Measurements from ENCODE around the gene CXXC1. TPM values are rescaled to one million over a fixed set of nuclear protein-coding genes. Genes with fewer than 3 reads are reported as not detected.
A peak's percentile ranks its signal among the peaks of the same experiment; 100 is the strongest.

Gene CXXC1
- total RNA-seq, 4 donors from 2014 or later: 85.6 to 261 (median 130) TPM

DNA sequence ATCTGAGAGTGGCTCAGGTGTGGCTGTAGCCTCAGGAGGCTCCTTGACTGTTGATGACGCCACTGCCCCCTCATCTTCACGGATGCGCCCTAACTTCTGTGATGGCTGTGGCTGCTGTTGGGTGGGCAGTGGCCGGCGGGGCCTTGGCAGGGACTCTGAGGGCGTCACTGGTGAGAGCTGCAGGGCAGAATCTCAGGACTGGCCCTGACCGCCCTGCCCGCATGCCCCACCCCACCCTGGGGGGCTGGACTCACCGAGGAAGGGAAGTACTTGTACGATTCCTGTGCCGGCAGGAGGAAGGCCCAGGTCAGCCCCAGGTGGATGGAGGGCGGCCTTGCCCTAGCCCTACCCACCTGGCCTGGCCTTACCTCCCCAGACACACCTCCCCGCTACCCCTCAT lies 2.4 kb downstream of the CXXC1 start:
- no peaks in the 10 kb centered on the region for H3K27me3 ChIP-seq
- H3K9me3 ChIP-seq: no peaks in the 10 kb centered on the region
- DNase-seq: no peak
- H3K27ac ChIP-seq: no peak overlapping the region
- peaks cover 0 to 27% (median 5%) of the 10 kb centered on the region in 4 donors for H3K4me1 ChIP-seq
- no peak overlapping the region for H3K4me3 ChIP-seq
- H3K36me3 ChIP-seq: peaks cover 0 to 34% (median 0%) of the 10 kb centered on the region in 3 donors
- TF ChIP-seq, protein P1, sequence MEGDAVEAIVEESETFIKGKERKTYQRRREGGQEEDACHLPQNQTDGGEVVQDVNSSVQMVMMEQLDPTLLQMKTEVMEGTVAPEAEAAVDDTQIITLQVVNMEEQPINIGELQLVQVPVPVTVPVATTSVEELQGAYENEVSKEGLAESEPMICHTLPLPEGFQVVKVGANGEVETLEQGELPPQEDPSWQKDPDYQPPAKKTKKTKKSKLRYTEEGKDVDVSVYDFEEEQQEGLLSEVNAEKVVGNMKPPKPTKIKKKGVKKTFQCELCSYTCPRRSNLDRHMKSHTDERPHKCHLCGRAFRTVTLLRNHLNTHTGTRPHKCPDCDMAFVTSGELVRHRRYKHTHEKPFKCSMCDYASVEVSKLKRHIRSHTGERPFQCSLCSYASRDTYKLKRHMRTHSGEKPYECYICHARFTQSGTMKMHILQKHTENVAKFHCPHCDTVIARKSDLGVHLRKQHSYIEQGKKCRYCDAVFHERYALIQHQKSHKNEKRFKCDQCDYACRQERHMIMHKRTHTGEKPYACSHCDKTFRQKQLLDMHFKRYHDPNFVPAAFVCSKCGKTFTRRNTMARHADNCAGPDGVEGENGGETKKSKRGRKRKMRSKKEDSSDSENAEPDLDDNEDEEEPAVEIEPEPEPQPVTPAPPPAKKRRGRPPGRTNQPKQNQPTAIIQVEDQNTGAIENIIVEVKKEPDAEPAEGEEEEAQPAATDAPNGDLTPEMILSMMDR (IDR thresholded peaks at IDR 0.05): no peak
- no peak for TF ChIP-seq POLR2A (IDR thresholded peaks at IDR 0.05)

DNA sequence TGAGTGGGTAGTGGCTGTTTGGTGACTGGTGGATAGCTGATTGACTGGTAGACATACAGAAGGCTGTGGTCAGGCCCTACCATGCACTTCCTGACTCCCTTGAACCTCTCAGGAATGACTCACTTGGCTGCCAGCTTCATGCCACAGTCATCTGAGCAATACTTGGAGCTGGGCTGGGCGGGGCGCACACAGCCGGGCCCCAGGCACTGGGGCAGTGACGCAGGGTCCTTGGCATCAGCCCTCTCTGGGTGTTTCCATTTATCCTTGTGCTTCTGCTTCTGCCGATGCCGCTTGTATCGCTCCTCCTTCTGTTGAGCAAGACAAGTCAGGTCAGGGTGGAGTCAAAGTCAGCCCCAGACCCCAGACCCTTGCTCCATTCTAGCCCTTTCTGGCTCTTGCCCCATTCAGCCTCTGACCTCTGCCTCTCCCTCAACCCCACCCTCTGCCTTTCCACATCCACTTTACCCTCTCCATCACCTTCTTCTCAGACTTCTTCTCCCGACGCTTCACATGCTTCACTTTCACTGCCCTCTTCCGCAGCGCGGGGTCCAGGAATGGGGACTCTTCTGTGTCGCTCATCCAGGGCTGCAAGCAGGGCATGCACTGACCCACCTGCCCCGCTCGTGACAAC lies 3.1 kb downstream of the CXXC1 start:
- H3K27ac ChIP-seq: no peak overlapping the region
- DNase-seq: no peak
- H3K9me3 ChIP-seq: no peaks in the 10 kb centered on the region
- H3K4me1 ChIP-seq: peaks cover 0 to 34% (median 9%) of the 10 kb centered on the region in 4 donors
- H3K27me3 ChIP-seq: no peaks in the 10 kb centered on the region
- TF ChIP-seq, protein P1 (IDR thresholded peaks at IDR 0.05): no peak
- TF ChIP-seq POLR2A (IDR thresholded peaks at IDR 0.05): no peak
- no peak overlapping the region for H3K4me3 ChIP-seq
- peaks cover 0 to 34% (median 0%) of the 10 kb centered on the region in 3 donors for H3K36me3 ChIP-seq

- no peaks in the 10 kb centered on the region for H3K27me3 ChIP-seq
- TF ChIP-seq, protein P1 (IDR thresholded peaks at IDR 0.05): no peak
- no peak for TF ChIP-seq POLR2A (IDR thresholded peaks at IDR 0.05)
- no peak for DNase-seq
- H3K4me1 ChIP-seq: peaks cover 0 to 39% (median 11%) of the 10 kb centered on the region in 4 donors
- H3K9me3 ChIP-seq: no peaks in the 10 kb centered on the region
- H3K27ac ChIP-seq: no peak overlapping the region
- H3K4me3 ChIP-seq: no peak overlapping the region
- peaks cover 0 to 34% (median 0%) of the 10 kb centered on the region in 3 donors for H3K36me3 ChIP-seq
Measured at GRCh38 chr18:50283469-50284209, 3.9 kb downstream of the CXXC1 start.

DNA sequence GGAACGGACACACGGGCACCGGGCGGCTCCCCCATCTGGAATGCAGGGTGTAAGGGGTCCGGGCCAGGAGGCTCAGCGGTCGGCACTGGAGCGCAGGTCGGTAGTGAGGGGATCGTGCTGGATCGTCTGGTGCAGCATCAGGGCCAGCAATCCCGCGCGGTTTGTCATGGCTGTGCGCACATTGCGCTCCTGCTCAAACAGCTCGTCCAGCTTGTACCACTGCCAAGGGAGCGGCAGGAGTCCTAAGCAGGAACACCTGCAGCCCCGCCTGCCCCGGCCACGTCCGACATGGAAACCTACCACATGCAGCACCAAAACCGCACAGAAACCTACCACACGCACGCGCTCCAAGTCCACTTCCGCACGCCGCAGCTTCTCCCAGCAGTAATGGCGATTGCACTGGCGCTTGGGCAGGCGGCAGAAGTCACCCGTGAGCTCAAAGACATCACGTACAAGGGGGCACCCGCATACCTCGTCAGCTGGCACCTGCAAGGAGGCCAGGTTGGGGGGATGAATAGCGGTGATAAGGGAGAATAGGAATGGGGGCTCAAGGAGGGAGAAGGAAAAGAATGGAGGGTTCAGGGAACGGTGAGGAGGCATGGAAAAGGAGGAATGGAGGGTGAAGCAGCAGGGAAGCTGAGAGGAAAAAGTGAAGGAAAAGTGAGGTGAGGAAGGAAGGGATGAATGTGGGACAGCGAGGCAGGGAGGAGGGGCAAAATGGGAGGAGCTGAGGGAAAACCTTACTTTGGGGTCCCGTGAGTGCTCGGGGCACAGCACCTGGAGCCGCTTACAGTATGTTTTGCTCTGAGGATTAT lies 4.8 kb downstream of the CXXC1 start:
- DNase-seq: peak in 1 of 3 donors; percentile 56
- Histone ChIP-seq H3K27me3 (no peaks in the 10 kb centered on the region), H3K9me3 (no peaks in the 10 kb centered on the region), H3K27ac (no peak overlapping the region), H3K4me3 (no peak overlapping the region), H3K36me3 (peaks cover 0 to 37% (median 0%) of the 10 kb centered on the region in 3 donors), H3K4me1 (peaks cover 0 to 35% (median 11%) of the 10 kb centered on the region in 4 donors)
- TF ChIP-seq, protein P1 (IDR thresholded peaks at IDR 0.05): no peak
- TF ChIP-seq POLR2A (IDR thresholded peaks at IDR 0.05): no peak

DNA sequence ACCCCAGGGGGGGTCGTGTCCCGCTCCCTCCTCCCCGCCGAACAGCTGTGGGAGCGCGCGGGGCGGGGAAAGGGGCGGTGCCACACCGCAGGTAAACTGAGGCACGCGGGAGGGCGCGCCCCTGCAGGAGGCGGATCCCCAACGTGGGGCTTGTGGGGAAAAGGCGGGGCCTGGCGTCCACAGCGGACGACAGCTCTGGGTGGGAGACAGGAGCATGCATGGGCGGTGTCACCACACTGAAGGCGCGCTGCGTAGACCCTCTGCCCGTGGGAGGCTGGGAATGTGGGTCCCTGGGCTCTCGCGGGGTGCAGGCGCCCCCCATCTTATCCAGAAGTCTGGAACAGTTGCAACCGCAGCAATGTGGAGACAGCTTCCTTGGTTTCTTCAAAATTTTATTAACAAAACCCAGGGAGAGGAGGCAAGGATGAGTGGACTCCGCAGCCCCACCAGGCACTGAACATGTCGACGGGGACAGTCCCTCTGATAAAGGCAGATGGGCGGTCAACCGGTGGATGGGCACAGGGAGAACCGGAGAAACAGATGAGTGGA lies 5.4 kb downstream of the CXXC1 start:
- H3K27me3 ChIP-seq: no peaks in the 10 kb centered on the region
- H3K9me3 ChIP-seq: no peaks in the 10 kb centered on the region
- H3K4me1 ChIP-seq: peaks cover 0 to 35% (median 11%) of the 10 kb centered on the region in 4 donors
- H3K27ac ChIP-seq: peak overlapping the region; percentile 84 to 96 (median 90)
- peaks cover 0 to 41% (median 0%) of the 10 kb centered on the region in 3 donors for H3K36me3 ChIP-seq
- H3K4me3 ChIP-seq: peak overlapping the region; percentile 77 to 92 (median 82)
- no peak for TF ChIP-seq POLR2A (IDR thresholded peaks at IDR 0.05)
- TF ChIP-seq, protein P1 (IDR thresholded peaks at IDR 0.05): no peak
- DNase-seq: no peak

All from Peyer's patch (tissue), 4 donors.